SK-N-SH treated with all-trans-retinoic acid at 6 μM for 48 hours (cell line): ENCODE results near the gene FAM53A.

ENCODE experiments used
- ATAC-seq: fragments of 200-7000 bp; cut with Tn5 transposase; 3 replicates; pipeline ENCODE4 v1.9.1; 2020; ENCODE audit warnings: mild to moderate bottlenecking, moderate library complexity
- BACH2 ChIP-seq: fragments of 250-450 bp; sonication (Bioruptor Pico); IDR thresholded peaks from 2 replicates; pipeline ENCODE4 v1.9.0; 2021; ENCODE audit warnings: mild to moderate bottlenecking, borderline replicate concordance
- CREB5 ChIP-seq: fragments of 250-450 bp; sonication (Bioruptor Pico); IDR thresholded peaks from 2 replicates; pipeline ENCODE4 v1.5.1; 2020; ENCODE audit warnings: low read depth, mild to moderate bottlenecking, moderate library complexity
- GLIS3 ChIP-seq: fragments of 250-450 bp; sonication (Bioruptor Pico); IDR thresholded peaks from 2 replicates; pipeline ENCODE4 v1.5.0; 2020; ENCODE audit warnings: mild to moderate bottlenecking, moderate library complexity
- ISL1 ChIP-seq: fragments of 250-450 bp; sonication (Bioruptor Pico); IDR thresholded peaks from 2 replicates; pipeline ENCODE4 v2.1.2; 2022; ENCODE audit warnings: mild to moderate bottlenecking, moderate library complexity
- OSR1 ChIP-seq: fragments of 250-450 bp; sonication (Bioruptor Pico); IDR thresholded peaks from 2 replicates; pipeline ENCODE4 v1.8.0; 2022; ENCODE audit warnings: moderate library complexity, mild to moderate bottlenecking, inconsistent platforms
- PATZ1 ChIP-seq: fragments of 250-450 bp; sonication (Bioruptor Pico); IDR thresholded peaks from 2 replicates; pipeline ENCODE4 v1.8.0; 2020; ENCODE audit warnings: mild to moderate bottlenecking, moderate library complexity, borderline replicate concordance
- POU6F1 ChIP-seq: fragments of 250-450 bp; sonication (Bioruptor Pico); IDR thresholded peaks from 2 replicates; pipeline ENCODE4 v1.8.0; 2021; ENCODE audit warnings: low read depth, mild to moderate bottlenecking, moderate library complexity, borderline replicate concordance
- PPARA ChIP-seq: fragments of 250-450 bp; sonication (Bioruptor Pico); IDR thresholded peaks from 2 replicates; pipeline ENCODE4 v1.5.0; 2020; ENCODE audit warnings: mild to moderate bottlenecking, borderline replicate concordance
- TCF4 ChIP-seq: fragments of 250-450 bp; sonication (Bioruptor Pico); IDR thresholded peaks from 2 replicates; pipeline ENCODE4 v1.8.0; 2021; ENCODE audit warnings: mild to moderate bottlenecking, moderate library complexity, borderline replicate concordance
- TOX ChIP-seq: fragments of 250-450 bp; sonication (Bioruptor Pico); IDR thresholded peaks from 2 replicates; pipeline ENCODE4 v1.8.0; 2021; ENCODE audit warnings: mild to moderate bottlenecking, moderate library complexity, borderline replicate concordance
- TSHZ2 ChIP-seq: fragments of 250-450 bp; sonication (Bioruptor Pico); IDR thresholded peaks from 2 replicates; pipeline ENCODE4 v1.5.0; 2020; ENCODE audit warnings: mild to moderate bottlenecking, moderate library complexity
- ZFP3 ChIP-seq: fragments of 250-450 bp; sonication (Bioruptor Pico); IDR thresholded peaks from 2 replicates; pipeline ENCODE4 v1.5.0; 2020; ENCODE audit warnings: mild to moderate bottlenecking, moderate library complexity
- ZFP30 ChIP-seq: fragments of 450-650 bp; formaldehyde crosslinking; IDR thresholded peaks from 2 replicates; pipeline ENCODE4 v1.5.0; 2022; ENCODE audit warnings: mild to moderate bottlenecking, moderate library complexity
- ZNF565 ChIP-seq: fragments of 450-650 bp; formaldehyde crosslinking; conservative IDR thresholded peaks from 2 replicates; pipeline ENCODE4 v1.5.0; 2020; ENCODE audit warnings: low read depth, mild to moderate bottlenecking, moderate library complexity
- ZNF8 ChIP-seq: fragments of 450-650 bp; formaldehyde crosslinking; IDR thresholded peaks from 2 replicates; pipeline ENCODE4 v1.5.0; 2020; ENCODE audit warnings: mild to moderate bottlenecking, moderate library complexity

Gene FAM53A

GRCh38 chr4:1658581-1658980 lies 25.5 kb downstream of the FAM53A start (continued):
- TF ChIP-seq TSHZ2 (CRISPR knock-in tag) (no peak), PATZ1 (CRISPR knock-in tag) (no peak), TOX (CRISPR knock-in tag) (no peak), GLIS3 (CRISPR knock-in tag) (no peak), ZFP3 (CRISPR knock-in tag) (no peak)

GRCh38 chr4:1658146-1658545 lies 26.0 kb downstream of the FAM53A start:
- ATAC-seq = no peak
- TF ChIP-seq TOX (CRISPR knock-in tag) (no peak), BACH2 (CRISPR knock-in tag) (no peak)

- TF ChIP-seq PATZ1 (CRISPR knock-in tag) = no peak
- ATAC-seq = no peak
Measured at GRCh38 chr4:1656986-1657385, 27.1 kb downstream of the FAM53A start.

GRCh38 chr4:1656132-1656531 lies 28.0 kb downstream of the FAM53A start:
- TF ChIP-seq PPARA (CRISPR knock-in tag) (no peak), ZNF565 (CRISPR knock-in tag) (no peak), CREB5 (CRISPR knock-in tag) (no peak), PATZ1 (CRISPR knock-in tag) (no peak)
- no peak for ATAC-seq

GRCh38 chr4:1655676-1656075 lies 28.4 kb downstream of the FAM53A start:
- no peak for TF ChIP-seq ZFP3 (CRISPR knock-in tag)
- TF ChIP-seq ZNF8 (CRISPR knock-in tag) = no peak
- TF ChIP-seq OSR1 (CRISPR knock-in tag) = no peak
- no peak for TF ChIP-seq GLIS3 (CRISPR knock-in tag)
- TF ChIP-seq ZFP30 = no peak
- no peak for TF ChIP-seq ZNF565 (CRISPR knock-in tag)
- no peak for TF ChIP-seq BACH2 (CRISPR knock-in tag)
- no peak for TF ChIP-seq PPARA (CRISPR knock-in tag)
- no peak for TF ChIP-seq POU6F1 (CRISPR knock-in tag)
- no peak for TF ChIP-seq TCF4 (CRISPR knock-in tag)
- no peak for TF ChIP-seq TOX (CRISPR knock-in tag)
- no peak for TF ChIP-seq ISL1 (CRISPR knock-in tag)
- no peak for ATAC-seq
